ENCODE measurements around the gene ADORA2A.

ADORA2A gene

DNA sequence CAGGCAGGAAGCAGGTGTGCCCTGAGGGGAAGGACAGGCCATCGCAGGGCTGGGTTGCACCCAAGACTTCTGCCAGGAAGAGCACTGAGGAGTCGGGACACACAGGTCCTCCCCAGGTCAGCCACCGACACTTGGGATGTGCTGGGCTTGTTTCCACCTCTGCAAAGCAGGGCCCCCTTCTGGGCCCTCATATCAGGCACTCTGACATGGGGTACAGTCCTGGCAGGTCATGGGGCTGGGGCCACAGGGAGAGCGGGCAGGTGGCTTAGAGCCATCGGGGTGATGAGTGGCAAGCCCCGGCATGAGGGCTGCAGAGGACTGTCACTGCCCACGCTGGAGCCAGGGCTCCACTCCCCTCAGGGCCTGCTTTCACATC is 7.9 kb upstream of the ADORA2A start:
- no peak for DNase-seq

DNA sequence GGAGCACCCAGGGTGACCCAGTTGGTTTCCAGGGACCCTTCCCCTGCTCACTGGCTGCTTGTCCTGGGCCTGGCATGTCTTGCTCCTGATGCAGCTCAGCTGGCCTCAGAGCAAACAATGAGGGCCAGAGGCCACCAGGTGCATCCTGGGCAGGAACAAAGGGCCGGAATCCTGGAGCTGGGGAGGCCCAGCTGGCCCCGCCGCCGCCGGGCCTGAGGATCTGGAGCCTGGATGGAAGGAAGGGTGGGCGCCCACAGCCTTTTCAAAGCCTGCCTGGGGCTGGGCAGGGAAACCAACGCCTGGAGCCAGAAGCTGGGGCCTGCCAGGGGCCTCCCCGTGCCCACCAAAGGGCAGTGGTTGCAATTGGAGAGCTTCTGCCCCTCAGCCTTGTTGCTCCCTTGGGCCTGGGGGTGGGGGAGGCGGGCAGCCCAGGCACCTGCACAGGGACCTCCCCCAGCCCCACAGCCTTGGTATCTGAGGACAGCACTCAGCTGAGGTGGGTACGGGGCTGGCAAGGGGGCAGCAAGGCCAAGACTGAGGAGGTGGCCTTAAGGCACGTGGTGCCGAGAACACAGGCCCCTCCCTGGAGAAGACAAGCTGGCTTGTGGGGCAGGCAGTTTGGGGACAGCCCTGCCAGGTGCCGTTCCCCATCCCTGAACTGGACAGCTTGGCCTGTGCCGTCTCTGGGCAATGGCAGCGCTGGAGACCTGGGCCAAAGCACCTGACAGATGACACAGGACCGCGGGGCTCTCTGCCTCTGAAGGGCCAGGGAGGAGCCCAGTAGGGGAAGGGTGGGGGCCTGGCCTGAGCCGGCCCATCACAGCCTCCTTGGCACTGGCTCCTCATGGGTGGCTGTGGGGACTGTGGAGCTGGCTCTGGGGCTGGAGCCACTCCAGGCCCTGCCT is 7.1 kb upstream of the ADORA2A start:
- no peak for DNase-seq

DNA sequence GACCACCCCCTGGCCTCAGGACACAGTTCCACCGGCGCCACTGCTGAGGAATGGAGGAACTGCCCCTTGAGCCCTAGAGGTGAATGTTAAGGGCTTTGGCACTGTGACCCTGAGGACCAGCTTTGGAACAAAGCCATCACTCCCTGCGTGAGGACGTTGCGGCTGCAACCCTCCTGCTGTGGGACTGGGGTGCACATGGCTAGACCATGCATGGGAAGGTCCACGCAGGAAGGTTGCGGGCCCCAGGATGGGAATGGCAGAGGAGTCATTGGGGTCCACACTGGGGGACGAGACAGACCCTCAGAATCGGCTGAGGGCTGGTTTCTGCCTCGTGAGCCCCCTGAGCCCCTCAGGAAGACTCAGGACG is 6.4 kb upstream of the ADORA2A start:
- DNase-seq: no peak

DNA sequence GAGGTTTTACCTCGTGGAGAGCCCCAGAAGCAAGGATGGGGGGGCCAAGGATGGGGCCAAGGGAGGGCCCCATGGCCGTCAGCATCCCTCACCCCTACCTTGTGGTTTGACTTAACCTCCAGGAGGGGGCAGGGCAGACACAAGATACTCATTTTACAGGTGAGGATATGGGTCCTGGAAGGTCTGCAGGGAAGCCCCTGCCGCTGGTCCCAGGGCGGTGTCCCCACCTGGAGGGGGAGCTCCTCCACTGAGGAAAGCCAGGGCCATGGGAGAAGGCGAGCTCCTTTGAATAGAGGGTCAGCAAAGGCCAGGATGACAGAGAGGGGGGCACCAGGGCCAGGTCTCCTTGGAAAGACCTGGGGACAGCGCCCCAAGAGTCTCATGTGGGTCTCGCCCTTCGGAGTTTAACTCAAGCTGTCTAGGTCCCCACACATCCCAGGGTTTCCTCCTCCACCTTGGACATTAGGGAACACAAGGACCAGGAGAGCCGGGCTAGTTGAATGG is 5.9 kb upstream of the ADORA2A start:
- DNase-seq: peak; percentile 50

DNA sequence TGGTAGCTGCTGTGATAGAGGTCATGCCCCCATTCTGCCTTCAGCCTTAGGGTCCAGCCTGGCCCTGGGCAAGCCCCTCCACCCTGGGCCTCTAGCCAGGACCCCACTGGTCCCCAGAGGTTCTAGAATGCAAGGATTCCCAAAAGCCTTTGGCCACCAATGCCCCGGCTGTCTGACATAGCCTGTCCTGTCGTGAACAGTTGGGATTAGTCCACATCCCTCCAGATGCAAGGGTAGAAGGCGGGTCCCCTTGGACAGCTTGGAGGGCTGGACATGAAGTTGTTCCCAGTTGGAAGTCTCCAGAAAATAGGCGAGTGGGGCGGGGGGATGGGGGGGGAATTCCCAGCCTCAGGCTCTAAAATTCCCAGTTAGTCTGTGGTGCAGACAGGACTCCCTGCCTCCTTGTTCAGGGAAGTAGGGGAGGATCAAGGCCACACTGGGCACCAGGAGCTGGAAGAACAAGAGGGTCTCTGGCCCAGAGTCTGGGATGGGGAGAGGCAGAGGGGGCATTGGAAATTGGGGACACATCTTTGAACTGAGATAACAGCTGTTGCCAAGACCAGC is 5.2 kb upstream of the ADORA2A start:
- no peak for DNase-seq

DNA sequence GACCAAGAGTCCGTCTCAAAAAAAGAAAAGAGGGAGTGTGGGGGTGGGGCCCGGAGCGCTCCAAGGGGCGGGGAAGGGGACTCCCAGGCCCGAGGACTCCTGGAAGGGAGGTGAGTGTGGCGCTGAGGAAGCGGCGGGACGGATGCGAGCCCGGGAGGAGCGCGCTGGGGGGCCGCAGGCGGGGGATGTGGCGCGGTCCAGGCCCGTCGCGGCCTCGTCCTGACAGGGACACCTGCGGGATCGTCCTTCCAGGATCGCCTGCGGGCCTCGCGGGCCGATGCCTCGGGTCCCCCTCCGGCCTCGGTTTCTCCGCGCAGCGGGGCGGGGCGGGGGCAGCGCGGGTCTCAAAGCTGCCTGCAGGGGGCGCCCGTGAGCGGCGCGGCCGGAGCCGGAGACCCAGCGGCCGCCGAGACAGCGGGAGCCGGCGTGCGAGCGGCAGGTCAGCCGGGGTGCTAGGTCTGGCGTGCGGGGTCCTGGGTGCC is 3.8 kb upstream of the ADORA2A start:
- peak; percentile 68 for DNase-seq

DNA sequence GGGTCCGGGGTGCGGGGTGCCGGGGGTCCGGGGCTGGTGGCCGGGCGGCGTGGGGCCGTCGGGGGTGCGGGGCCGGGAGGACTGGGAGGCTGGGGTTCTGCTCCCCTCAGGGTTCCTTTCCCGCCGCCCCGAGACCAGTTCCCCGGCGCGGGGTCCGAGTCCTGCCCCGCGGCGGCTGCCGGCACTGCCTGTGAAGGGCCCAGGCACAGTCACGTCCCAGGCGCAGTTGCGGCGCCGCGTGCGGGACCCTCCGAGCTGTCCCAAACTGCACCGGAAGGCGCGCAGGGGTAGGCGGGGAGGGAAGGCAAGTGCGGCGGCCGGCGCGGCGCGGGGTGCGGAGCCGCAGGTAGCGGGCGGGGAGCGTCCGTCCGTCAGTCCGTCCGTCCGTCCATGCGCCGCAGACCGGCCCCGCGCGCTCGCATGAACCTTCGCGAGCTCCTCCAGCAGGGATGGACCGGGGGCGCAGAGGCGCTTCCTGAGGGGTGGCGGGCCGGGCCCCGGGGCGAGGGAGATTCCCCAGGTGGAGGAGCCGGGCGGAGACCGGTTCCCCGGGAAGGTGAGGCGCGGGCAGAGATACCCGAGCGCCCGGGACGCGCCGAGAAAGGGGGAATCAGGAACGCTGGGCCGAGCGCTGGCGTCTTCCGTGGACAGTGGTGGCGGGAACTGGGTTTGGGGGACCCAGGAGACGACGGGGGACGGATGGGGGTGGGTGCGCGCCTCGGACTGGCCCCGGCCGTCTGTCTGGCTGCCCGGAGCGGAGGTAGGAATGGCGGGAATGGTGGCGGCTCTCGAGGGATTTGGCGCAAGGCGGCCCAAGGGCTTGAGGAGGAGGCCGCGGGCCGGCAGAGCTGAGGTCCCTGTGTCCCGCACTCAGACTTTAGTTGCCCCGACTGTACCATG is 3.1 kb upstream of the ADORA2A start:
- peak; percentile 47 for DNase-seq

DNA sequence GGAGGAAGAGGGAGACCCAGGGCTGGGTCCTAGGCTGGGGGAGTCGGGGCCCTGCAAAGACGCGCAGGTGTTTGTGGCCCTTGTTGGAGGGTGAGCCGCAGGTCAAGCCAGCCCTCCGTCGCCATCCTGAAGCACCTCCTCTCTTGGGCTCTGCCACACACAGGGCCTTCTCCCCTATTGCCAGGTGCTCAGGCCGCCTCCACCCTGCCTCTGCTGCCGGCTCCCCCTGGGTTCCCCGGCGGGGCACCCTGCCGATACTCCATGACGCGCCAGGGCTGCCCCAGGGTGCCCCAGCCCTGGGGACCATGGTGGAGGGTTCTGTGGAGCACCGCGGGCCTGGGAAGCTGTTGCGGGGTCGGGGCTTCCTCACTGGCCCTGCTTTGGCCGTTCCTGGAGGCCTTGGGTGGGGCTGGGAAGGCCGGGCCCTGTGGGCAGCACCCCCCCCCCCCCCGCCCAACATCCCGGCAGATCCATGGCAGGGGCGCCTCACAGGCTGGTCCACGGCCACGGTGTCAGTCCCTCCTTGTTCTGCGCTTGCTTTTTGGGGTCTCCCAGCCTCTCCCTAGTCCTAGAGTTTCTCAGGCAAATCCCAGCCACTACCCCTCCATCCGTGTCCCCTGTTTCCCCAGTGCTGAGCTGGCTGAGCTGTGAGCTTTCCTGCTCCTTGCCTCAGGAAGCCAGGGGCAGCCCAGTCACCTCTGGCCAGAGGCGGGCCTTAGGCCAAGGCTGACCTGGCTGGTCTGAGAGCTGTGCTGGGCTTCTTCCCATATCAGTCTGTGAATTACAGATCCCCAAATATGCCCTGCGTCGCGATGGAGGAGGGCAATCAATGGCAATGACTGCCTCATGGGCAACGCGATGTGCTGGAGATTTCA is 2.3 kb upstream of the ADORA2A start:
- DNase-seq: no peak

DNA sequence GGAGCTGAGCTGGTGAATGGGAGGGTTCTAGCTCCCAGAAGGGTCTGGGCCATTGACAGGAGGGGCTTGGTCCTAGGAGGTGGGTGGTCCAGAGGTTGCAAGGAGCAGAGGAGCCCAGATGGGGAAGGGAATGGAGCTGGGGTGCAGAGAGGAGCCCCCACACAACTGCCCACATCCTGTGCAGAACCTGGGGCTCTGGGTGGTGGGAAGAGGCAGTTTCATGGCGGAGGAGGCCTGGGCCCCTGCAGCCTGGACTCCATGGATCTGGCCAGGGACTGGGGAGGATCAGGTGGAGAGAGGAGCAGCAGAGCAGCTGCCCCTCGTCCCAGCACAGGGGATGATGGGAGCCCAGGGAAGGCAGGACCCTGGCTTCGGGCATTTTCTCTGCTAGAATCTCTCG is 963 bp upstream of the ADORA2A start:
- DNase-seq: no peak

DNA sequence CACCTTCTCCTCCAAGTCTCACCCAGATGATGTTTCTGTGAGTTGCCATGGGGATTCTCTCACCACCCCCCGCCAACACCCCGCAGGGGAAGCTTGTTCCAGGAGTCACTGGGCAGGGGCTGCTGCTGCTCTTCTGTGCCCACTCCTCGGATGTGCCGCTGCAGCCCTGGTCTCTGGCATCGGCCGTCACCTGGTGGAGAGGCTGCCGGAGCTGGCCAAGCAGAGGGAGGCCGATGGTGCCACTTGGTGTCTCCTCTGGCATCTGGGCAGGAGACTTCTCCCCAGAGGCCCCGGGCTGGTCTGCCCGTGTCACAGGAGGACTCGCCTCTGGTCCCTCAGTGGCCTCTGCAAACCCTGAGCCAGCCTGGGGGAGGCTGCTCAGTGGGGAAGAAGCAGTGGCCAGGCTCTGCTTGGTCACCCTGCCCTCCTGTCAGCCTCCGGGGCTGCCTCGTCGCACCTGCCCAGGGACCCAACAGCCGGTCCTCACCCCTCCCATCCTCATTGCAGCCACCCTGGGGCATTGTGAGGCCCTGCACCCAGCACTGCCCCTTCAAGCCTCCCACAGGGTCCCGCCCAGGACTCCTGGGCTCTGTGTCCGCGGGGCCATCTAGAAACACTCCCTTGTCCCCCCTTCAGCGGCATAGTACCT is 424 bp upstream of the ADORA2A start:
- no peak for DNase-seq

DNA sequence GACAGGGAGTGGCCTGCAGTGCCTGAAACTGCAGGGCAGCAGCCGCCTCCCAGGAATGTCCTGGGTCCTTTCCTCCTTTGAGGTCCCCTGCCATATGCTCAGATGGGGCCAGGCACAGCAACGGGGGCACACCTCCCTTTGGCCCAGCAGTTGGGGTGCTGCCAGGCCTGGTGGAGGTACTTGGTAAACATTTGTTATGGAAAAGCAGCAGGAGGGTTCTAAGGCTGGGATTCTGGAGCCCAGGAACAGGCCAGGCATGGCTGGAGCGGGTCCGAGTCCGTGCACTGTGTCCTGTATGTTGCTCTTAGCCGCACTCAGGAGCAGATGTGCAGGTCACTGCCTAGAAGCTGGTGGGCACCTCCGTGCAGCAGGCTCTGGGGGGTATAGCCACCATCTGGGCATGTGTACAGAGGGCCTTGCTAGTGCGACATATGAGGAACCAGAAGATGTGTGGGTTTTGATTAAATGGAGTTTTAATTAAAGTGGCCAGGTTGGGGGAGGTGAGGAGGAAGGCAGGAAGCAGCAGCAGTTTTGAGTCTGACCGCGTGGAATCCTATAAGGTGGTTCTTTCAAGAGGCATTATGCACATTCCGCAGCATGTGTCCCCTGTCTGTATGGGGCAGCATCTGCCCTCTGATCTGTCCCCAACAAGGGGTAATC is 1.5 kb downstream of the ADORA2A start:
- DNase-seq: no peak

DNA sequence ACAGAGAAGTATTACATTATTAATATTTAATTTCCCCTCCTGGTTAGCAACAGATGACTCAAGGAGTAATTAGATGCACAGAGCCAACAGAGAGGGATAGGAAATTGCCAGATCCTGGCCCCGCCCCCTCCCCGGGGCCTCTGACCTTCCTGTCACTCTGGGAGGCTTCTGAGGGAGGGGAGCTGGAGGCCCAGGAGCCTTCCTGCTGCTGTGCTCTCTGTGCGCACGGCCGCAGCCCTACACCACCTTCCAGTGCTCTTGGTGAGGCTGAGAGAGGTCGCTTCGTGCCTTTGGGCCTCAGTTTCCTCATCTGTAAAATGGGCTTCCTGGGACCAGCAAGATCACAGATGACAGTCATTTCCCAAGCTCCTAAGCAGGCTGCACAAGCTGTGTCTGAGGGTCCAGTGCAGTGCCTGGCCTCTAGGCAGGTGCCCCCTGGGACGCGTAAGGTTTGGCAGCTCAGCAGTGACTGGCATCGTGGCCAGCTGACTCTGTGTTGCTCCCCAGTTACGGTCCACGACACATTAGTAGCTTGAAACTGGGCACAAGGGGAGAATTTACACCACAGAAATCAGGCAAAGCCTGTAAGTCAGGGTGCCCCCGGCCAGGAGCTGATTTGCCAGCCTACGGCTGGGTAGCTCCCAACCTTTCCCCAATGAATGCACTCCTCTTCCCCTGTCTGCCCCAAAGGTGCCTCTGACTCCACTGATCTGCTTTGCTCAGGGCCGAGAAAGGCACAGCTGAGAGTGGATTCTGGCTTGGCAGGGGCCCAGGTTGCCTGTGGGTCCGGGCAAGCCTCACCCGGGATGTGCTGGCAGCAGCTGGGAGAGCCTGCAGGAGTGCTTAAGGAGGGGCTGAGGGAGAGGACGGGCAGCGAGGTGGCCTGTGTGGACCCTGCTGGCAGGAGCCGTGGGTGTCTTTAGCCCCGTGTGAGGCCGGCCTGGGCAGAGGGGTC is 2.3 kb downstream of the ADORA2A start:
- peak; percentile 69 for DNase-seq

DNA sequence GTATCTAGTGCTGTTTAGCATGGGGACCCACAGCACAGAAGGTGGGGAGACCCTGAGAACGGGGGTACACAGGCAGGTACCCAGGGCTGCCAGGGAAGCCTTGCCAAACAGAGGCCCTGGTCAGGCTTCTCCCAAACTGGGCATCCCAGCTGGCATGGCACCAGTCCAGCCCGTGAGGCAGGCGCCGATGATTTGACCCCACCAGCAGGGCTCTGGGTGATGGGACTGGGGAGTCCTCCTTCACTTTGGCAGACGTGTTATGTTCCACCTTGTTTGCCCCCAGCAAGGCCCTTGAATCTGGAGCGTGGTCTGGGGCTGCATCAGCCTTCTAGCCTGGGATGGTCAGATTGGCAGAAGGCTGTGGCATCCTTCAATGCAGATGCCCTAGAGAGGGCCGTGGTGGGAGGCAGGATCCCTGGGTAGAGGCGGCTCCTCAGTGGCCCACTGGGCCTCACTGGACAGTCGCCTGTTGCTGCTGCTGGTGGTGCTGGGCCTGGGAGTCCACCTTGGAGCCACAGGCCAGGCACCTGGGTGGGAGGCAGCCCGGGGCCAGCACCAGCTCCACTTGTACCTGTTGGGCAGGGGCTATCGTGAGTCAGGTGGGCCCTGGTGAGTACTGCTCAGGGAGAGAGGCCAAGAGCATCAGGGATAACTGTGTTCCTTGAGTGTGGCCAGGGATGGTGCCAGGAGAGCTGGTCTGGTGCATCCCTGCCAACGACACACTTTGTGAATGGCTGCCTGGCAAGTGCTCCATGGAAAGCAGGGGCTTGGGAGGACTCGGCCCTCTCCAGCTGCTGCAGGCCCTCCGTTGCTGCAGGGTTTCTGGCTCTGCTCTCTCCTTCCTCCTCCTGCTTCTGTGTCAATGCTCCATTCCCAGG is 3.3 kb downstream of the ADORA2A start:
- no peak for DNase-seq

DNA sequence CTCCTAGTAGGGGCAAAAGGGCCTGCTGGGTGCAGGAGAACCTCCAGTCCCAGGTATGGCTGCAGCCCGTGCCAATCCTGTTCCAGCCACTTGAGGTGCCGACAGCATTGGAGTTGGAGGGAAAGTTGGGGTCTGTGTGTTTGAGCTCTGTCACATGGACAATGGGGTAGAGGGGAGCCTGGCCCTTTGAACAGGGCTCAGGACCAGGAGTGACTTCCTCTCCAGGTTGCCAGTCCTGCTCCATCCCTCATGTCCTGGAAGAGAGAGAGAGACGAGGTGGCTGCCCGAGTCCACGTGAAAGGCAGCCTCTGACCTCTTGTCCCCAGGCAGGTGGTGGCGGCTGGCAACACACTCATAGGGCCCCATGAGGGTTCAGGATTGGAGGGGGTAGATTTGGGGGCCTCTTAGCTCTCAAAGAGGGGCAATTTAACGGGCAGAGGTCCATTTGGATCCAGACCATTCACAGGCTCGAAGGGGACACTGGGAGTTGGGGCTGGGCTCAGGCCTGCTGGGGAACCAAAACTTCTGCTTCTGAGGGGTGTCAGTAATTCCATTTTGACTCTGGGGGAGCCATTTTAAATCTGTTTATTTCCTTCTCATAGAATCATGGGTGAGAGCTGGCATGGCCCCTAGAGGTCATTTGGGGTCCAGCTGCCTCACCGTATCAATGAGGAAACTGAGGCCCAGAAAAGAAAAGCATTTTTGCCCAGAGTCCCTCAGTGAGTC is 4.1 kb downstream of the ADORA2A start:
- no peak for DNase-seq

DNA sequence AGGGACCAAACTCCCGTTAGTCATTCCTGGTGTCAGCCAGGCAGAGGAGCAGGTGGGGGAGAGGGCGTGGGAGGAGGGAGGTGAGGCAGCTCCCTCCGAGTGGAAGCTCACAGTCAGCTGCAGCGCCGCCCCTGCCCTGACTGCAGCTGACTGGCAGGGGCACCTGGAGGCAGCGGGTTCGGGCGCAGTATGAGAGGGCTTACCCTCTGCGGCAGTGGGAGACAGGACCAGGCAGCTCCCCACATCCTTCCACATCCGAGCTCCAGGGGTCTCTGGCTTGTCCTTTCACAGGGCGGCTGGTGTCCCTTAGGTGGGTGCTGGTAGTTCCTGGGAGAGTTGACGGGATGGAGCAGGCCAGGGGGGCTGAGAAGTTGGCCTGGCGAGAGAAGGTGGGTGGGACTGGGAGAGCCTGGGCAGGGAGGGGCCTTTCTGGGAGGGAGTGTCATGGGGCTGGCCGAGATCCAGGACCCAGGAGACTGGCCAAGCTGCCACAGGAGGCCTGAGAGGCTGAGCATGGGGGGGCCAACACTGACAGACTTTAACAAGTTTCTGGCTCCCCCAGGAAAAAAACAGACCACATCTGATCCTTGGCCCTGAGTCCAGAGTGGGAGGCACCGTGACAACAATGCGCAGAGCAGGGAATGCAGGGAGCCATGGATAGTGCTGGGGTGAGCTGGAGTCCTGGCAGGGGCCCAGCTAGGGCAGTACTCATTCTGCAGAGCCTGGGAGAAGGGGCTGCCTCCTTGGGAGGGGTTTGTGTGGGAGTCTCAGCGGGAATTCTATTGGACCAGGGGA is 4.9 kb downstream of the ADORA2A start:
- DNase-seq: no peak

DNA sequence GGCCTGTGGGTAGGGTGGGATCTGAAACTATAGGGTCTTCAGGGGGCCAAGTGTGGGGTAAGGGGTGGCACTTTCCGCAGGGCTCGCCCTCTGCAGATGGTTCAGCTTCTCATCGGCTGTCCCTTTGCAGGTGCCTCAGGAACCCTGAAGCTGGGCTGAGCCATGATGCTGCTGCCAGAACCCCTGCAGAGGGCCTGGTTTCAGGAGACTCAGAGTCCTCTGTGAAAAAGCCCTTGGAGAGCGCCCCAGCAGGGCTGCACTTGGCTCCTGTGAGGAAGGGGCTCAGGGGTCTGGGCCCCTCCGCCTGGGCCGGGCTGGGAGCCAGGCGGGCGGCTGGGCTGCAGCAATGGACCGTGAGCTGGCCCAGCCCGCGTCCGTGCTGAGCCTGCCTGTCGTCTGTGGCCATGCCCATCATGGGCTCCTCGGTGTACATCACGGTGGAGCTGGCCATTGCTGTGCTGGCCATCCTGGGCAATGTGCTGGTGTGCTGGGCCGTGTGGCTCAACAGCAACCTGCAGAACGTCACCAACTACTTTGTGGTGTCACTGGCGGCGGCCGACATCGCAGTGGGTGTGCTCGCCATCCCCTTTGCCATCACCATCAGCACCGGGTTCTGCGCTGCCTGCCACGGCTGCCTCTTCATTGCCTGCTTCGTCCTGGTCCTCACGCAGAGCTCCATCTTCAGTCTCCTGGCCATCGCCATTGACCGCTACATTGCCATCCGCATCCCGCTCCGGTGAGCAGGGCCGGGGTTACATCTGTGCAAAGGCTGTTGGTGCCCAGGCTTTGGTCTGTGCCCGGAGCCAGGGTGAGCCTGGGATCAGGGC is 5.8 kb downstream of the ADORA2A start:
- no peak for DNase-seq
